H9 (cell line): Measurements from ENCODE around the gene PLXNA1. TPM values are rescaled to one million over a fixed set of nuclear protein-coding genes. Genes with fewer than 3 reads are reported as not detected.

ENCODE experiments used
- DNase-seq: peaks from one replicate; pipeline ENCODE4 v3.0.0-alpha.2; 2017
- H2AFZ ChIP-seq: one replicate; pipeline ENCODE4 v1.6.1; 2013; ENCODE audit warnings: mild to moderate bottlenecking, low read length, control low read depth, moderate library complexity
- H2AK5ac ChIP-seq: 2 replicates; pipeline ENCODE4 v1.6.1; 2013; ENCODE audit warnings: low read length, control low read depth, mixed read lengths; ENCODE audit not compliant: insufficient read length
- H2BK120ac ChIP-seq: one replicate; pipeline ENCODE4 v1.6.1; 2013; ENCODE audit warnings: low read depth, mild to moderate bottlenecking, low read length, control low read depth, inconsistent platforms; ENCODE audit not compliant: poor library complexity, severe bottlenecking
- H2BK12ac ChIP-seq: 2 replicates; pipeline ENCODE4 v1.6.1; 2013; ENCODE audit warnings: low read length, control low read depth, mixed read lengths, low read depth; ENCODE audit not compliant: insufficient read length
- H2BK15ac ChIP-seq: 2 replicates; pipeline ENCODE4 v1.6.1; 2013; ENCODE audit warnings: low read depth, low read length, control low read depth
- H2BK20ac ChIP-seq: one replicate; pipeline ENCODE4 v1.6.1; 2013; ENCODE audit warnings: low read depth, mild to moderate bottlenecking, low read length, control low read depth, inconsistent platforms; ENCODE audit not compliant: poor library complexity, severe bottlenecking
- H2BK5ac ChIP-seq: 2 replicates; pipeline ENCODE4 v1.6.1; 2013; ENCODE audit warnings: low read length, control low read depth, mixed read lengths; ENCODE audit not compliant: insufficient read length
- H3K14ac ChIP-seq: 2 replicates; pipeline ENCODE4 v1.6.1; 2013; ENCODE audit warnings: low read length, control low read depth; ENCODE audit not compliant: insufficient read depth
- H3K18ac ChIP-seq: 2 replicates; pipeline ENCODE4 v1.6.1; 2013; ENCODE audit warnings: low read depth, mild to moderate bottlenecking, mixed read lengths, low read length, control low read depth; ENCODE audit not compliant: insufficient read length
- H3K23ac ChIP-seq: 2 replicates; pipeline ENCODE4 v1.6.1; 2013; ENCODE audit warnings: low read length, control low read depth, mixed read lengths, low read depth; ENCODE audit not compliant: insufficient read length
- H3K23me2 ChIP-seq: 2 replicates; pipeline ENCODE4 v1.6.1; 2013; ENCODE audit warnings: low read depth, mild to moderate bottlenecking, mixed read lengths, low read length, control low read depth; ENCODE audit not compliant: insufficient read length, poor library complexity, severe bottlenecking
- H3K27ac ChIP-seq: 2 replicates; pipeline ENCODE4 v1.5.1; 2013; ENCODE audit warnings: low read length, control low read depth, mixed read lengths, low read depth; ENCODE audit not compliant: insufficient read length
- H3K27me3 ChIP-seq: 2 replicates; pipeline ENCODE4 v1.6.1; 2013; ENCODE audit warnings: low read length, control low read depth, inconsistent platforms; ENCODE audit not compliant: insufficient read depth
- H3K4ac ChIP-seq: 2 replicates; pipeline ENCODE4 v1.6.1; 2013; ENCODE audit warnings: low read depth, mild to moderate bottlenecking, control low read depth, inconsistent platforms, low read length, moderate library complexity
- H3K4me1 ChIP-seq: 2 replicates; pipeline ENCODE4 v1.6.1; 2013; ENCODE audit warnings: low read length, control low read depth, inconsistent platforms; ENCODE audit not compliant: insufficient read depth
- H3K4me2 ChIP-seq: 2 replicates; pipeline ENCODE4 v1.6.1; 2013; ENCODE audit warnings: low read length, control low read depth, mixed read lengths; ENCODE audit not compliant: insufficient read length, insufficient read depth
- H3K56ac ChIP-seq: 2 replicates; pipeline ENCODE4 v1.6.1; 2013; ENCODE audit warnings: low read depth, mild to moderate bottlenecking, mixed read lengths, low read length, control low read depth; ENCODE audit not compliant: insufficient read length
- H3K79me1 ChIP-seq: 2 replicates; pipeline ENCODE4 v1.6.1; 2013; ENCODE audit warnings: low read depth, mild to moderate bottlenecking, moderate library complexity, low read length, control low read depth, inconsistent platforms; ENCODE audit not compliant: insufficient read depth, poor library complexity, severe bottlenecking
- H3K79me2 ChIP-seq: 2 replicates; pipeline ENCODE4 v1.6.1; 2013; ENCODE audit warnings: low read length, control low read depth, inconsistent platforms; ENCODE audit not compliant: insufficient read depth
- H3K9ac ChIP-seq: 2 replicates; pipeline ENCODE4 v1.6.1; 2013; ENCODE audit warnings: low read length, control low read depth, mixed read lengths; ENCODE audit not compliant: insufficient read length; ENCODE audit errors: extremely low read depth
- H3K9me3 ChIP-seq: one replicate; pipeline ENCODE4 v1.6.1; 2013; ENCODE audit warnings: low read depth, low read length, inconsistent platforms; ENCODE audit not compliant: control insufficient read depth
- H3T11ph ChIP-seq: one replicate; pipeline ENCODE4 v1.6.1; 2013; ENCODE audit warnings: mild to moderate bottlenecking, low read length, control low read depth, inconsistent platforms
- H4K20me1 ChIP-seq: one replicate; pipeline ENCODE4 v1.6.1; 2013; ENCODE audit not compliant: control insufficient read depth, insufficient read length, insufficient read depth
- H4K5ac ChIP-seq: 2 replicates; pipeline ENCODE4 v1.6.1; 2013; ENCODE audit warnings: low read depth, mild to moderate bottlenecking, mixed read lengths, low read length, control low read depth; ENCODE audit not compliant: insufficient read length
- H4K8ac ChIP-seq: replicated peaks from 2 replicates; pipeline ENCODE4 v1.6.1; 2013; ENCODE audit warnings: low read length, control low read depth, mixed read lengths, low read depth; ENCODE audit not compliant: insufficient read length
- H4K91ac ChIP-seq: 2 replicates; pipeline ENCODE4 v1.6.1; 2013; ENCODE audit warnings: low read depth, mild to moderate bottlenecking, moderate library complexity, mixed read lengths, low read length, control low read depth; ENCODE audit not compliant: insufficient read length
- H3K27ac Mint-ChIP-seq, 3 experiments: 2 replicates in 2 of 3; 3 replicates in 1 of 3; pipeline ENCODE4 v1.8.0; 2020 to 2021; ENCODE audit warnings: mixed read lengths in 3 of 3, mild to moderate bottlenecking in 1 of 3, moderate library complexity in 1 of 3
- H3K27me3 Mint-ChIP-seq: 2 replicates; pipeline ENCODE4 v1.8.0; 2021; ENCODE audit warnings: low read depth, mild to moderate bottlenecking, moderate library complexity, mixed read lengths
- H3K36me3 Mint-ChIP-seq, 3 experiments: 2 replicates in 2 of 3; 3 replicates in 1 of 3; pipeline ENCODE4 v1.8.0; 2020 to 2021; ENCODE audit warnings: low read depth in 3 of 3, mixed read lengths in 3 of 3; ENCODE audit not compliant: insufficient read depth in 1 of 3
- H3K4me1 Mint-ChIP-seq, 2 experiments: 2 replicates each; pipeline ENCODE4 v1.8.0; 2020; ENCODE audit warnings: mixed read lengths in 2 of 2
- H3K4me3 Mint-ChIP-seq, 2 experiments: 2 replicates in 1 of 2; 3 replicates in 1 of 2; pipeline ENCODE4 v1.8.0; 2020 to 2021; ENCODE audit warnings: mild to moderate bottlenecking in 2 of 2, mixed read lengths in 2 of 2, moderate library complexity in 1 of 2
- H3K9me3 Mint-ChIP-seq, 2 experiments: 2 replicates in 1 of 2; 3 replicates in 1 of 2; pipeline ENCODE4 v1.8.0; 2020; ENCODE audit warnings: mild to moderate bottlenecking in 2 of 2, mixed read lengths in 2 of 2, moderate library complexity in 1 of 2
- CTCF ChIP-seq: fragments of 200-600 bp; sonication (generic); conservative IDR thresholded peaks from 3 replicates; pipeline ENCODE4 v1.8.0; 2021; ENCODE audit warnings: antibody characterized with exemption, mild to moderate bottlenecking
- WGBS: extraction: QIAGEN DNeasy Blood & Tissue Kit; methylation state at CpG from one replicate; pipeline ENCODE4 v1.1.7; 2013; ENCODE audit warnings: missing lambda C conversion rate, low lambda C conversion rate, mixed read lengths; ENCODE audit not compliant: insufficient read length; ENCODE audit errors: extremely low coverage; 5-methylcytosine and 5-hydroxymethylcytosine counted together
- total RNA-seq: library from RNA; stranded (reverse); gene quantifications from 2 replicates; pipeline ENCODE4 v1.2.1, GENCODE V29; 2021

PLXNA1 gene
- total RNA-seq, 1 experiment from 2014 or later, result 42.1 TPM

GRCh38 chr3:127009531-127009930 lies 26.6 kb downstream of the PLXNA1 start:
- H3K14ac ChIP-seq, result no peak overlapping the region
- H3K4ac ChIP-seq, result no peak overlapping the region
- H3K56ac ChIP-seq, result no peak overlapping the region
- no CpG with 5 or more reads among the region's 10 CpGs for WGBS
- H3K36me3 Mint-ChIP-seq, result peaks cover 3 to 39% (median 28%) of the 10 kb centered on the region in 3 experiments; a peak in 6 of 7 replicates
- no peaks in the 10 kb centered on the region for H3K27me3 Mint-ChIP-seq
- no peaks in the 10 kb centered on the region for H3K9me3 ChIP-seq
- H3K18ac ChIP-seq, result no peak overlapping the region
- TF ChIP-seq CTCF, result no peak
- H3K27ac Mint-ChIP-seq, result peak overlapping the region in 2 of 3 experiments; percentile 81 to 84; a peak in 3 of 7 replicates
- no peak overlapping the region for H3K4me3 Mint-ChIP-seq
- no peak overlapping the region for H4K8ac ChIP-seq
- no peak overlapping the region for H2BK5ac ChIP-seq
- no peaks in the 10 kb centered on the region for H4K20me1 ChIP-seq
- H2BK15ac ChIP-seq, result no peak overlapping the region
- H3K9ac ChIP-seq, result no peak overlapping the region
- H2AK5ac ChIP-seq, result no peak overlapping the region
- H2BK20ac ChIP-seq, result no peak overlapping the region
- H2BK12ac ChIP-seq, result no peak overlapping the region
- no peak overlapping the region for H3K23ac ChIP-seq
- H3K4me1 Mint-ChIP-seq, result 0 out of 4 replicates have a peak, but pooled peaks cover 0 to 4% of the 10 kb centered on the region in 2 experiments
- H3K4me2 ChIP-seq, result no peak overlapping the region
- no peak overlapping the region for H3K27ac ChIP-seq
- no peaks in the 10 kb centered on the region for H3K27me3 ChIP-seq
- no peak overlapping the region for H3T11ph ChIP-seq
- H3K79me2 ChIP-seq, result no peaks in the 10 kb centered on the region; the same call in 1 of the 2 replicates
- H3K4me1 ChIP-seq, result no peaks in the 10 kb centered on the region
- H4K91ac ChIP-seq, result no peak overlapping the region
- DNase-seq, result no peak
- H4K5ac ChIP-seq, result no peak overlapping the region
- H3K23me2 ChIP-seq, result no peaks in the 10 kb centered on the region
- no peaks in the 10 kb centered on the region for H3K9me3 Mint-ChIP-seq
- no peaks in the 10 kb centered on the region for H3K79me1 ChIP-seq
- H2BK120ac ChIP-seq, result no peak overlapping the region
- no peak overlapping the region for H2AFZ ChIP-seq
